ENCODE data around the gene MAPK8.

GRCh38 chr10:48296576-48297098, 9.8 kb upstream of the MAPK8 start:
- no peak for TF ChIP-seq POLR2A (IDR thresholded peaks at IDR 0.05; ENCODE audit: low read depth, low read length)
- no peak for TF ChIP-seq TAF1 (IDR thresholded peaks at IDR 0.05; ENCODE audit: borderline replicate concordance, low read depth, low read length)
- TF ChIP-seq POLR2AphosphoS5 (IDR thresholded peaks at IDR 0.05; ENCODE audit: low read depth, low read length): no peak
